ENCODE results near the gene ALDH4A1.
A peak's percentile ranks its signal among the peaks of the same experiment; 100 is the strongest.

ALDH4A1 gene

DNA sequence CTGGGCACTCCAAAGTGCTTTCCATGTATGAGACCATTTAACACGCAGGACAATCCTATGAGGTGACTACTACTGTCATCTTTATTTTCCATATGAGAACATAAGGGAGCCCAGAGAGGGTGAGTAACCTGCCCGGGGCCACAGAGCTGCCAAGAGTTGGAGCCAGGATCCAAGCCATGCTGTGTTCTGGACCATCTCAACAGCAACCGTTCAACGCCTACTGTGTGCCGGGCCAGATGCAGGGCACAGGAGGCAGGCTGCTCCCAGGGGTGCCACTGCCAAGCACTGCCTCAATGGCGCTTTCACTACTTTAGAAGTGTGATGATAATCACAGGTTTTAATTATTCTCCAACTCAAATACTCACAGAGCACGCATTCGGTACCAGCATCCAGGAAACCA is 3.8 kb downstream of the ALDH4A1 start:
- no peak for DNase-seq

DNA sequence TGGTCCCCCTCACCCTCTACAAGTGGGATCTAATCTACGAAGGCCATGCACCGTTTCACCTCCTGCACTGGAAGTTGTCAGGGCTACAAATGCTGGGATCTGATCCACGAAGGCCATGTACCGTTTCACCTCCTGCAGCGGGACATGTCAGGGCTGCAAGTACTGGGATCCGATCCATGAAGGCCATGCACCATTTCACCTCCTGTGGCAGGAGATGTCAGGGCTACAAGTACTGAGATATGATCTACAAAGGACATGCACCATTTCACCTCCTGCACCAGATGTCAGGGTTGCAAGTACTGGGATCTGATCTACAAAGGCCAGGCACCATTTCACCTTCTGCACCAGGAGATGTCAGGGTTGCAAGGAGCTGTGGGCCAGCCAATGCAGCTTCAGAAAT is 7.0 kb downstream of the ALDH4A1 start:
- no peak for DNase-seq

DNA sequence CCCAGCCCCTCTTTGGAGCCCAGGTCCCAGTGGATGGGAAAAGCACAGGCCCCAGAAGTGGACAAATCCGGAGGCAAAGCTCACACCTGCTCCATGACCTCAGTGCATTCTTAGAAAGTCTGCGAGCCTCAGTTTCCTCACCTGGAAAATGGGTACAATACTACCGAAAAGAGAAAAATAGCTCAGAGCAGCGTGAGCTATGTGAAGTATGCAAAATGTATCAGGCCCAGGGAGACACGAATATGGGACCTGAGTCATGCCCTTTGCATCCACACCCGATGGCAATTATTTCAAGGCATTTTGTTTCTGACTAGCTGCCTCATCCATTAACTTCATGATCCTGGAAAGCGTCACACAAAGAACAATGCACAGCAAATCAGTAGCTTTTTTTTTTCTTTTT is 9.2 kb downstream of the ALDH4A1 start:
- DNase-seq: peak; percentile 54

DNA sequence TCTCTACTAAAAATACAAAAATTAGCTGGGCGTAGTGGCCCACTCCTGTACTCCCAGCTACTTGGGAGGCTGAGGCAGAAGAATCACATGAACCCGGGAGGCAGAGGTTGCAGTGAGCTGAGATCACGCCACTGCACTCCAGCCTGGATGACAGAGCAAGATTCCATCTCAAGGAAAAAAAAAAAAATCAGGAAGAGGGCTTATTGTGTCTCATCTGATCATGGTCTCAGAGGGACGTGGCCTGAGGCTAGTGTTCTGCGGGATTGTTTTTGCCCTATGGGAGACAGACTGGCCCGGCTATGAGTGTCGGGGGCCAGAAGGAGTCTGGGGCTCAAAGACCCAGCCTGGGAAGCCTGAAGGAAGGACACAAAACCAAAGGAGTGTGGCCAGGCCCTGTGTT is 10.5 kb downstream of the ALDH4A1 start:
- peak; percentile 45 for DNase-seq

DNA sequence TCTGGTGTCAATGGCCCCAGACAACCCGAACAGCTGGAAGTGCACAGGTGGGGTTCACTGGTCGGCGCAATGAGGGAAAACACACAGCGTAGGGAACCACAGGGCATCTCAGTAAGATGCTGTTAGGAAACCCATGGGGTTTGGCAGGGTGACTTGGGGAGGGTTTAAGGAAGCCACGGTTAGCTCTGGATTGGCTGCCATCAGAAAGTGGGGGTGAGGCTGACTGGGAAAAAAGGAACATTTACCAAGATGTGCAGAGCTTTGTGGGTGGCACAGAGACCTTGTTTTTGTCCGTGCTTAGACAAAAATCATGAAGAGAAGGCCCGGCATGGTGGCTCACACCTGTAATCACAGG is 11.0 kb downstream of the ALDH4A1 start:
- no peak for DNase-seq

DNA sequence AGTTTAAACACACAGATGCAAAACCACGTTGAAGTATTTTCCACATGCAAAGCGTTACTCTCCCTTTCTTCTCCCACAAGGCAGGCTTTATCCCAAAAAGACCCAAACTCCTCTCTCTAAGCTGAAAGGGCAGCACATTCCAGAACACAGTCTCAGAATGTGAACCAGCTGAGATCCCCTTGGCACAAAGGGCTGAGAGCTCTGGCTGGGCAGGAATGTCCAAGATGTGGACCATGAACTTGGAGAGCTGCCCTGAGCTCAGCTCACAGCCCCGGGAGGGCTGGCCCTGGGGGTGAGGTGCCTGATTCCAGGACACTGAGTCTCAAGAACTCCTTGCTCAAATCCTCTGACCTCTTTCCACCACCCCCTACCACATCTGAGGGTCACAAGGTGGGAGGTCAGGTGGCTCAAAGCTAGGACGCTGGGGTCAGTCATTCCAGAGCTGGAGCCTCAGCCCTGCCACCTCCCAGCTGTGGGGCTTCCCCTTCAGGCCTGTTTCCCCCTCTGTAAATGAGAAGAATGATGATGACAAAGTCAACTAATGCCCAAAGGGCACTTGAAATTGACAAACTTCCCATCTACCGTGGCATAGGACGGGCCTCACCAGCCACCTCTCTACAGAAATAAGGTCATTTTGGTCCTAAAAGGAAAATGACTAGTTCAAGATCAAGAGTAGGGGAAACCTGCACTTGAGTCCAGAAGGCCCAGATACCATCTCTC is 11.5 kb downstream of the ALDH4A1 start:
- peak; percentile 52 for DNase-seq

DNA sequence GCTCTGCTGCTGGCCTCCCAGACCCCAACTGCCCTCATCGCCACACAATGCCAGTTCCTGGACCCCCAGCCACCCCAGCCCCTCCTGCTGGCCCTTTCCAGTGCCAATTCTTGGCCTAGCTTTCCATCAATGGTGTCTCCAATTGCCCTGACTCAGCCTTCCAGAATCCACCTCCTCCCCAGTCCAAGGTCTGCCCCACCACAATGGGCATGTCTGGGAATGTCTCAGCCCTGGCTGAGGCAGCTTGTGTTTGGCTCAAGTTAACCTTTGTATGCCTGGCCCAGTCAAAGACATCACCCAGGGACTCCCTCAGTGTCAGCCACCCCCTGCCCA is 16.4 kb downstream of the ALDH4A1 start:
- peak; percentile 66 for DNase-seq

DNA sequence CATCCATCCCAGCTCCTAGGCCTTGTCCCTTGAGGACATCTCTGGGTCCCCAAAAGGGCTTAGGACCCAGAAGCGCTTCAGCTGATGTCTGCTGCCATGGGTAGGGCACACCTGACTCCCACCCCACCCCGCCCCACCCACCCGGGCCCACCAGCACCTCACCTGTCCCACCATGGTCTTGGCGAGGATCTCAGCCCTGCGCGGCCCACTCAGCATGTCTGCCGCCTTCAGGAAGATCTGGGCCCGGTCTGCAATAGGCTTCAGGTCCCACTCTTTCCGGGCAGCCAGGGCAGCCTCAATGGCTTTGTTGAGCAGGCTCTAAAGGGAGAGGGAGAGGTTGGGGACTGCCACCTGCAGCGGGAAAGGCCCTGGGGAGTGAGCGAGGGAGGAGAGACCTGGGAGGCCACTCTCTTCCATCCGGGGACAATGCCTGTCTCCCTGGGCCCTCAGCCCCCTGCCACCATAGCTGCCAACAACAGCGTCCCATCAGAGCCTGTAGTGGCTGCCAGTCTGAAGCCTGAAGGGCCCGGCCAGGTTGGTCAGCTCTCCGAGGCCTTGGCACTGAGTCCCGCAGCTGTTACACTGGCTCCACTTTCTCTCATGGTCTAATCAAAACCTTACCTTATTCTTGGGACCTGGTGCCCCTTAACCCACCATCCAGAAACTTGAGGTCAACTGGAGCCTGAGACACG is 16.9 kb downstream of the ALDH4A1 start:
- no peak for DNase-seq

DNA sequence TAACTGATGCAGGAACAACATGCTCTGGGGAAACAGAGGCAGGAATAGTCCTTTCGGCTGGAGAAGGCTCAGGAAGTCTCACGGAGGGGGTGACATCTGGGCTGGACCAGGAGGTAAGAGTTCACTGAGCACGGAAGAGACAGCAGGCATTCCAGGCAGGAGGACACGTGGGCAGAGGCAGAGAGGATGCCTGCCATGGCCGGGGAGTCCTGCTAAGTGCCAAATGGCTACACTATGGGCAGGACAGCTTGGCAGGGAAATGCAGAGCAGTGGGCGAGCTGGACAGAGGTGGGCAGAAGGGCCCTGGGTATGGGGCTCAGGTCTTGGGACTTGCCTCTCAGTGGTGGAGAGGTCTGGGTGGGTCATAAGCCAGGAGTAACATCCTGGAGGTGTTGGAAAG is 17.6 kb downstream of the ALDH4A1 start:
- no peak for DNase-seq

DNA sequence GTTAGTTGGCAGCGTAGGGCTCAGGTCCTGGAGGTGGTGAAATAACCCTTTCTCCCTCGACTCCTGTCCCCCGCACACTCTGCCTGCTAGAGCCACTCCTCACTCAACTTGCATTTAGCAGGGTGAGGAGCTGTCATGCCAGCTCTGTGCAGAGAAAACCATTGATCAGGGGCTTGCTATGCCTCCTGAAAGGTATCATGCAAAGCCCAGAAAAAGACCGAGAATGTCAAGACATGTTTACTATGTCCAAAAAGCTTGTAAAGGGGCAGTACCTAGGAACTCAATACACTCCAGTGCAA is 18.0 kb downstream of the ALDH4A1 start:
- no peak for DNase-seq

DNA sequence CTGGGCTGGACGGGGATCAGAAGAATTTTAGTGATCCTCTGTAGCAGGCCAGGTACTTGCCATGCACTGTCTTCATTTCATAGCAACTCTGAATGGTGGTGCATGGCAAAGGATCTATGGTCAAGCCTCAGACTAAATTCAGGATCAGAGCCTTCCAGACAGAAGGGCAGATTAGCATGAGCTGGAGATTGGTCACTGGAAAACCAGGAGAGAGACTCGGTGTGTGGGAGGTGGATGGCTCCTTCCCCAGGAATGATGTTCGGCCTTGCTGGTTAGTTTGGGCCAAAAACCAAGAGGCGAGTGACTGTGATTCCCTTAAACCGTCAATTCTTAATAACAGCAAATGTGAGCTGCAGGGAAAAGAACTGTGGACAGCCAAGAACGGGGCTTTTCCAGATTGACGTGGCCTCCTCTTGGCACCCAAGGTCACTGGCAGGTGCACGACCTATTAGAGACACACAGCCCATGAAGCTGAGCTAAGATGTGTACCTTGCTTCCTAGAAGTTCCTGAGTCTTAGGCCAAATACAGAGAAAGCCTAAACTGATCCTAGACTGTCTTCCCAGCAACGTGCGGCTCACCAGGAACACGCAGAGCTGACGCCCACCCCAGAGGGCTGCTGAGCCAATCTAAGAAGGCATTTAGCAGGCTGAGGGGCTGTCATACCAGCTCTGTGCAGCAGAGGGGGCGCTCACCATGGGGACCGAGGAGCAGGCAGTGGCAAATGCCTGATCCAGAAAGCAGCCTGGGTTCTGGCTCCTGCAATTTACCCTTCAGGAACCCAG is 18.5 kb downstream of the ALDH4A1 start:
- DNase-seq: peak; percentile 57

DNA sequence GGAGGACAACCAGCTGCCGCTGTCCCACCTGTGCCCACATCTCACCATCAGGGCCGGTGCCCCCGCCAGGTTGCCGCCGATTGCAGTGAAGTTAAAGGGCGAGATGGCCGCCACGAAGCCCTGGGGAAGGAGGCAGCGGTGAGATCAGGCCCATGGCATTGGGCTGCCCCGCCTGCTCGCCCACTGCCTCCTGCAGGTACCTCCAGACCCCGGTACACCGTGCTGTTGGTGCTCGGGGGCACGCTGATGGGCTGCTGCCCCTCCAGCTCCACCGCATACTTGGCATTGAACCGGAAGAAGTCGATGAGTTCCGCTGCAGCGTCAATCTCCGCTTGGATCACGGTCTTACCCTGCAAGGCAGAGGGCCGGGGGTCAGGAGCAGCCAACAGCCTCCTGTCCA is 19.3 kb downstream of the ALDH4A1 start:
- no peak for DNase-seq

DNA sequence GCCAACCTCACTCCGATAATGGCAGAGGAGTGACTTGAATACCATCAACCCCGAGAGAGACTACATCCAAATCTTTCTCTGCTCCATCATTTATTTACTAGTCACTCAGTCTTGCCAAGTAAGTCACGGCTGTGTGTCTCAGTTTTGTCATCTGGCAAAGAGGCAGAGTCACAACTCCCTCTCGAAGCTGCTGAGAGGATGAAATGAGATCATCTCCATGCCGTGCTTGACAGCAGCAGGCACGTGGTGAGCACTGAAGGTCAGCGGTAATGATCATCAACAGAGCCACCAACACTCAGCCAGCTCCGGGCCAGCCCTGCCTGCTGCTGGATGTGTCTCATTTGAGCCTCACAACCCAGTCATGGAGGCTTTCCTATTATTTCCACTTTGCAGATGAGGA is 19.9 kb downstream of the ALDH4A1 start:
- no peak for DNase-seq

DNA sequence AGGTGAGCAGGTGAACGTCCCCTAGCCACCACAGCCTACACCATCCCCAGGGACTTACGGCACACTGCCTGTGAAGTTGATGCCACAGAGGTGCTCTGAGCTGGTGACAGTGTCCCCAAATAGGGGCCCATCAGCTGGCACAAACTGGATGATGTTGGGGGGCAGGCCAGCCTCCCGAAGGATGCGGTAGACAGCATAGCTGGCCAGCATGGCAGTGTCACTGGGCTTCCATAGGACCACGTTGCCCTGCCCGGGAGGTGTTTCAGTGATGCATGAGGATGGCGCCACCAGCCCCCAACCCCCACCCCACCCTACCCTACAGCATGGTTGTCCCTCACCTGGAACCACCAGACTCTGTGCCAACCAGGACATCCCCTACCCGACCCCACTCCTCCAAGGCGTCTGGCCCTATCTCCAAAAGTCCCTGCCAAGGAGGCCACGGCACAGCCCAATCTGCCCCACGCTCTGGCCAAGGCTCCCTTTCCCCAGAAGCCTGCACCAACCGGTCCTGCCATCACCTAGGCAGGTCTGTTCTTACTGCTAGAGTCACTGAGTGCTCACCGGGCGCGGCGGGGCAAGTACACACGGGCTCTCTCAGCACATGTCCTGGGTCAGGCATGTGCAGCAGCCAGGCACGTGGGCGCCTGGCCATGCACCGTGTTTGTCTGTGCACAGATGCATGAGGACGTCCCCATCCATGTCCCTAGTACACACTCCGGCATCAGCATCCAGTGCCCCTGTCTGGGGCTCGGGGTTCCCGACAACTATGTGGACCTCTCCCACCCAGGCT is 20.5 kb downstream of the ALDH4A1 start:
- no peak for DNase-seq

DNA sequence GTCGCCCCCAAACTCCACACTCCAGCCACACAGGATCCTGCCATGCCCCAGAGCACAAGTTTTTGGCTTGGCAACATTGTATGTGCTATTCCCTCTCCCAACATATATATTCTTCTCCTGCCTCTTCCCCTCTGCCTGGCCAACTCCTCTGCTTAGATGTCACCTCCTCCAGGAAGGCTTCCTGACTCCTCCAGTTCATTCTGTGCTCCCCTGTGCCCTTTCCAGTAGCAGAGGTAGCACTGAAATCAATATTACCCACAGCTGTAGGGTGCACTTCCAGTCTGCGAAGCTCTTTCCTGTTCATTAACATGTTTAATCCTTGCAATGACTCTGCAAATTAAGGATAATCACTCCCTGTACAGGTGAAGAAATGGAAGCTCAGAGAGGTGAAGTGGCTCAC is 21.2 kb downstream of the ALDH4A1 start:
- no peak for DNase-seq

DNA sequence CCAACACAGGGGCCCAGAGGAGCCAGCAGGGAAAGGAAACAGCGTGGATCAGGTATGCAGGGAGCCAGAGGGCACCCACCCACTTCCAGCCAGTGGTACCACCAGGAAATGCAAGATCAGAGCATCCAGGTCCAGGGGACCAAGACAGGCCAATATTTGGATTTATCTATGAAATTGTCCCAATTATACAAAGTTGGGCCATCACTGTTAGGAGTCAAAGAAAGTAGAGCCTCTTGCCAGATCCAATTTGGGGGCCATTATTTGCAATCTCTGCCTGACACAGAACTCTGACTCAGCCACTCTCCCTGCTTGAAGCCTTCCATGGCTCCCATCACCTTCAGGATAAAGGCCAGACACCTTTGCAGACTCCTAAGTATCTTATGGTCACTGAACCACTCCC is 21.8 kb downstream of the ALDH4A1 start:
- no peak for DNase-seq

DNA sequence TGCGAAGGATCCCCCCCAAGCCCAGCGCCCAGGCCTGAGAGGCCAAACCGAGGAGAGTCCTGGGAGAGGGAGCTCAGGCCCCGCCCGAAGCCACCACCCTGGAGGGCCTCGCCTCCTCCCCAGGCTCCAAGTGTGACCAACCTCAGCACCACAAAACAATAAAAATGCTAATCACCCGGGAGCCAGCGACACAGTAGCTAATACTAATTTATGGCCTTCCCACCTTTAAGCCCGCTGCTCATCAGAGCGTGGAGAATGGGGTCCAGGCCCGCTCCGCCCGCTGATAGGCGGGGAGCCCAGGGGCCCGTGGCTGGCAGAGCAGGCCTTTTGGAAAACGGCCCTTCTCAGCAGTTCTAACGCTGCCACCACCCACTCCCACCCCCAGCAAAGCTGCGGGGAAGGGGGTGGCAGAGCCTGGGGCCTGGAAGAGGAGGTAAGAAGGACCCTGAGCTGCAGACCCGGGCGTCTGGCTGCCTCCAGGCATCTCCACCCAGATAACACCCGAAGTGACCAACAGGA is 22.5 kb downstream of the ALDH4A1 start:
- DNase-seq: no peak

DNA sequence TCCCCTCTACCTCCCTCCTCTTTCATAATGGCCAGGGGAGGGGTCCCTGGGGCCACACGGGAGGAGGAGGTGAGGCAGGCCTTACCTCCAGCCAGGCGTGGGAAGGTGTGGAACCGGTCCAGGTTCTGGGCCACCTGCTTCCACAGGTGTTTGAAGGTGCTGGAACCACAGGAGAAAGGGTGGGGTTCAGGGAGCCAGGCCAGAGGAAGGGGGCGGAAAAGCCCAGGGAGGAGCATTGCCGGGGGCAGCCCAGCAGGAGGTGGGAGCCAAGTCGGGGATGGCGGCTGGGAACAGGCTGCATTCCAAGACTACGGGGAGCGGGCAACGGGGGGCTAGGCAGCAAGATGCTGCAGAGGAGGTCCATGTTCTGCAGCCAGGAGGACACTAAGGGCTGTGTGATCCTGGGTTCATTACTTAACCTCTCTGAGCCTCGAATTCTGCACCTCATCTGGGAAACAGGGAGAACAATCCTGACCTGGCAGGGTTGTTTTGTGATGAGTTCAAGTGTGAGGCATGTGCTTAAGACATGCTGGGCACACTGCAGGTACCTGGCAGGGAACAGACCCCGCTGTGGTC is 23.1 kb downstream of the ALDH4A1 start:
- DNase-seq: no peak

DNA sequence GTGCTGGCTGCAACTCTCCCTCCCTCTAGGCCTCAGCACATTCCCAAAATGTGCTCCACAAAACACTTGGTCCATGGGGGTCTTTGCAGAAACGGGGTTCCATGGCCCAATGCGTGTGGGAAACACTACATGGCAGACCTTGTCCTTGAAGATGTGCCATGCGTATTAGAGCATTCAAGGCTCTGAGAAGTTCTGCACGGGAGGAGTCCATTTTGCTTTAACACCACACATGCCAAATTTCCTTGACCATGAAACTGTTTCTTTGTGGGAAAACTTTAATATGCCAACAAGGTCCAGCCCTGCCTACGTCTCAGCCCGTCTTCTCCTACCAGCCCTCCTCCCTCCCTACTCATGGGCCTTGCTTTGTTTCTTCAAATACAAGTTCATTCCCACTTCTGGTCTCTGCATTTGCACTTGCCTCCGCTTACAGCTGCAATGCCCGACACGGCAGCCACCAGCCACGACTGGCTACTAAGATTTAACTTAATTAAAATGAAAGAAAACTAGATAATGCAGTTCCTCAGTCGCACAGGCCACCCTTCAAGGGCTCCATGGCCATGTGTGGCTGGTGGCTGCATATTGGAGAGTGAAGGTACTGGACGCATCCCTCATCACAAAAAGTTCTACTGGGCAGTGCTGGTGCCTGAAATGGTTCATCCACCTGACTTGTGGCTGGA is 23.7 kb downstream of the ALDH4A1 start:
- DNase-seq: no peak

DNA sequence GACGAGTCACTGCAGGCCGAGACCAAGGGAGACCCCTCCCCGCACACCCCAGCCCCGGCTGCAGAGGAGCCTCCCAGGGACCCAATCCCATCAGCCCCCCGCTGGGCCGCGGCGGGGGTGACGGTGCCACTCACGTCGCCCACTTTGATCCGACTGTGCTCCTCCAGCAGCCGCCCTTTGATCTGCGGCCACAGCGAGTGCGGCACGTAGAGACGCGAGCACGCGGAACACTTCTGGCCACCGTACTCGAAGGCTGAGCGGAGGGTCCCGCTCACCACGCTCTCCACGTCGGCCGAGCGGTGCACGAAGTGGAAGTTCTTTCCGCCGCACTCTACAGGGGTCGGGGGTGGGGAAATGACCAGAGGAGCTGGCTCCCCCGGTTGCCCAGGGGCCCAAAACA is 25.1 kb downstream of the ALDH4A1 start:
- no peak for DNase-seq

DNA sequence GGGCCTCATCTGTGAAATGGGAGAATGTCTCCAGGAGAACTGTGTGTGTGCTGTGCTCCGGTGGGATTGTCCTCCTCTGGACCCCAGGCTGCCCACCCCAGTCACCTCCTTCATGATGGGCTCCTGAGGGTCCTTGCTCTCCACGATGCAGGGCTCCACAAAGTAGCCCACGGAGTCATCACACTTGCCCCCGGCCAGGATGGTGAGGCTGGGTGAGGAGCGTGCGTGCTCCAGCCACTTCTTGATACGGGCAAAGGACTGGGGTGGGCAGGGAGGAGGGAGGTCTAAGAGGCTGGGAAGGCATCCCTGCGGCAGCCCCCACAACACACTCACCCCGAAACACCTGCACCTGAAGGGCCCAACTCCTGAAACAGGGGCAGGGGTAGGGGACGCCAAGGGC is 26.1 kb downstream of the ALDH4A1 start:
- no peak for DNase-seq

DNA sequence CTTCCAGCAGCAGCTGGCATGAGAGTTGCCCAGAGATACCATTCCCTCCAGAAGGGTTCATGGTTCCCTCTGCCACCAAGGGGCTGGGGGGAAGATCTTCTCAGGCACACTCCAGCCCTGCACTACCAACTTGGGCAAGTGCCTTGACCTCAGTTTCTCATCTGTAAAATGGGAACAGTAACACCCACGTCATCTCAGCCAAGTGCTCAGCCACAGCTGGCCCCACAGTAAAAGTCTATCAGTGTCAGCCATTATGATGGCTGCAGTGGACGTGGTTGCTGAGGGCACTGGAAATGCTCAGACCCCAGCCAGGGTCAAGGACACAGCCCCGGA is 26.6 kb downstream of the ALDH4A1 start:
- no peak for DNase-seq

Measured in fibroblast of skin of back (primary cell).